D721Med (cell line): ENCODE results near the gene DDN.

Source experiments
- DNase-seq: peaks from one replicate; pipeline ENCODE4 v3.0.0; 2011; ENCODE audit warnings: low spot score; ENCODE audit not compliant: insufficient read length
- FAIRE-seq: peaks from 2 replicates; lab custom pipeline; 2011; peaks lifted over from hg19 to GRCh38; lab: Jason Lieb, UNC
- CTCF ChIP-seq: IDR thresholded peaks from 2 replicates; pipeline ENCODE4 v1.5.1; 2012; ENCODE audit warnings: mild to moderate bottlenecking, control low read depth; ENCODE audit not compliant: insufficient read depth; ENCODE audit errors: missing control alignments

DDN gene

GRCh38 chr12:49036029-49036428, 36.9 kb upstream of the DDN start:
- TF ChIP-seq CTCF, result no peak
- no peak for FAIRE-seq
- no peak for DNase-seq

GRCh38 chr12:49034286-49034622, 35.1 kb upstream of the DDN start:
- TF ChIP-seq CTCF, result no peak
- FAIRE-seq (no peak), DNase-seq (no peak)

GRCh38 chr12:49033611-49034285, 34.6 kb upstream of the DDN start:
- TF ChIP-seq CTCF, result no peak
- DNase-seq (no peak), FAIRE-seq (no peak)

- FAIRE-seq, result no peak
- no peak for DNase-seq
- no peak for TF ChIP-seq CTCF
Observed at GRCh38 chr12:49032679-49033447, 33.7 kb upstream of the DDN start.

- DNase-seq (no peak), FAIRE-seq (no peak)
- TF ChIP-seq CTCF, result no peak
Observed at GRCh38 chr12:49032276-49032675, 33.1 kb upstream of the DDN start.

GRCh38 chr12:49031573-49032161, 32.5 kb upstream of the DDN start:
- FAIRE-seq (no peak), DNase-seq (no peak)
- TF ChIP-seq CTCF, result no peak
